Measurements from ENCODE around the gene POLR1G.

The POLR1G gene, protein sequence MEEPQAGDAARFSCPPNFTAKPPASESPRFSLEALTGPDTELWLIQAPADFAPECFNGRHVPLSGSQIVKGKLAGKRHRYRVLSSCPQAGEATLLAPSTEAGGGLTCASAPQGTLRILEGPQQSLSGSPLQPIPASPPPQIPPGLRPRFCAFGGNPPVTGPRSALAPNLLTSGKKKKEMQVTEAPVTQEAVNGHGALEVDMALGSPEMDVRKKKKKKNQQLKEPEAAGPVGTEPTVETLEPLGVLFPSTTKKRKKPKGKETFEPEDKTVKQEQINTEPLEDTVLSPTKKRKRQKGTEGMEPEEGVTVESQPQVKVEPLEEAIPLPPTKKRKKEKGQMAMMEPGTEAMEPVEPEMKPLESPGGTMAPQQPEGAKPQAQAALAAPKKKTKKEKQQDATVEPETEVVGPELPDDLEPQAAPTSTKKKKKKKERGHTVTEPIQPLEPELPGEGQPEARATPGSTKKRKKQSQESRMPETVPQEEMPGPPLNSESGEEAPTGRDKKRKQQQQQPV

DNA sequence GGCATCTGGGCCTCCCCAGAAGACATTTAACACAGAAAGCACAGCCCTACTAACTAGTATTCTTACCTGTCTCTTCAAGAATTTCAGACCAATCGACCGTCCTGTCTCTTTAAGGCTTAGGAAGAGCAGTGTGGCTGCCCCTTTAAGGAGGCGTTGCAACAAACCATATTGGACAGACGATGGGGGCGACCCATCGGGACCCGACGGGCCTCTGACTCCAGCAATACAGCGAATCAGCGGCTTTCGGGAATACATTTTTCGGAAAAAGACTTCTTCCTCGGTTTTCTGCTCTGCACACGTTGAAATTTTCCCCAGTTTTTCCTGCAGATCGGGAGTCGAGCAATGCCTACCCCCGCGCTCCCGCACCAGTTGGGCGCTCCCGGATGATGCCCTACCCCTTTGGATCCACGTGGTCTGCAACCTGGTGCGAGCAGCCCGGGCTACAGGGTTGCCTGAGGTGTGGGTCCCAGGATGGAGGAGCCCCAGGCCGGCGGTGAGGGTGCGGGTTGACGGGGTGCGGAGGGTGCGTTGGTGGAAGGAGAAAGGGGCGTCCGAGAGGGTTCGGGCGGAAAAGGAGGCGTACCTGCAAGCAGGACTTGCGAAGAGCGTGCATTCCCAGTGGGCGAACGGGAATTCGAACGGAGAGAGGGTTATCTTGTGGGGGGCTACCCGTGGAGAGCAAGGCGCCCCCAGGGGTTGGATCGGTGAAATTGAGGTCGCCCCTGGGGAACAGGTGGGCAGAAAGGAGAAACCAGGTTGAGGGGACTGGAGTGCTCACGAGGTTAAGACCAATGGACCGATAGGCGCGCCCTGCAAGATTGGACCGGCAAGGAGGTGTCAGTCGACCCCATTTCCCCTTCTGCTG lies at the start of gene POLR1G:
Gene POLR1G (plus strand): TSS at position 419 of the 865 bp plus-strand sequence. CDS start 53 bp downstream, at position 472.
- Histone ChIP-seq H3K27me3 (ENCODE audit: control insufficient read depth, low read length) (peaks cover 12% of the 10 kb centered on the region), H3K9me2 (replicated peaks; ENCODE audit: control insufficient read depth, low read length) (no peaks in the 10 kb centered on the region), H3K4me1 (ENCODE audit: control insufficient read depth, low read length) (peaks cover 52% of the 10 kb centered on the region), H3K36me3 (ENCODE audit: control insufficient read depth, low read length) (peaks cover 28% of the 10 kb centered on the region), H3K79me2 (ENCODE audit: control insufficient read depth, low read length) (peaks cover 31% of the 10 kb centered on the region), H3K4me3 (ENCODE audit: low read length) (peak within 1 kb of the TSS; percentile 95), H4K20me1 (ENCODE audit: control insufficient read depth, insufficient read depth, low read depth, low read length) (no peaks in the 10 kb centered on the region), H3K9me3 (ENCODE audit: control insufficient read depth, insufficient read depth, low read length) (no peaks in the 10 kb centered on the region), H3K27ac (ENCODE audit: low read depth, low read length) (peak within 1 kb of the TSS; percentile 83), H3F3A (ENCODE audit: control insufficient read depth, insufficient read depth) (peaks cover 12% of the 10 kb centered on the region; the same call in 1 of the 2 replicates), H3K4me2 (ENCODE audit: low read length) (peak within 1 kb of the TSS; percentile 91)
- no peak for TF ChIP-seq EZH2phosphoT487 (IDR thresholded peaks at IDR 0.05; ENCODE audit: borderline replicate concordance, low read length)
- TF ChIP-seq, protein P1, sequence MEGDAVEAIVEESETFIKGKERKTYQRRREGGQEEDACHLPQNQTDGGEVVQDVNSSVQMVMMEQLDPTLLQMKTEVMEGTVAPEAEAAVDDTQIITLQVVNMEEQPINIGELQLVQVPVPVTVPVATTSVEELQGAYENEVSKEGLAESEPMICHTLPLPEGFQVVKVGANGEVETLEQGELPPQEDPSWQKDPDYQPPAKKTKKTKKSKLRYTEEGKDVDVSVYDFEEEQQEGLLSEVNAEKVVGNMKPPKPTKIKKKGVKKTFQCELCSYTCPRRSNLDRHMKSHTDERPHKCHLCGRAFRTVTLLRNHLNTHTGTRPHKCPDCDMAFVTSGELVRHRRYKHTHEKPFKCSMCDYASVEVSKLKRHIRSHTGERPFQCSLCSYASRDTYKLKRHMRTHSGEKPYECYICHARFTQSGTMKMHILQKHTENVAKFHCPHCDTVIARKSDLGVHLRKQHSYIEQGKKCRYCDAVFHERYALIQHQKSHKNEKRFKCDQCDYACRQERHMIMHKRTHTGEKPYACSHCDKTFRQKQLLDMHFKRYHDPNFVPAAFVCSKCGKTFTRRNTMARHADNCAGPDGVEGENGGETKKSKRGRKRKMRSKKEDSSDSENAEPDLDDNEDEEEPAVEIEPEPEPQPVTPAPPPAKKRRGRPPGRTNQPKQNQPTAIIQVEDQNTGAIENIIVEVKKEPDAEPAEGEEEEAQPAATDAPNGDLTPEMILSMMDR (IDR thresholded peaks at IDR 0.05; ENCODE audit: low read depth, low read length, poor library complexity, severe bottlenecking): peak; percentile 22

DNA sequence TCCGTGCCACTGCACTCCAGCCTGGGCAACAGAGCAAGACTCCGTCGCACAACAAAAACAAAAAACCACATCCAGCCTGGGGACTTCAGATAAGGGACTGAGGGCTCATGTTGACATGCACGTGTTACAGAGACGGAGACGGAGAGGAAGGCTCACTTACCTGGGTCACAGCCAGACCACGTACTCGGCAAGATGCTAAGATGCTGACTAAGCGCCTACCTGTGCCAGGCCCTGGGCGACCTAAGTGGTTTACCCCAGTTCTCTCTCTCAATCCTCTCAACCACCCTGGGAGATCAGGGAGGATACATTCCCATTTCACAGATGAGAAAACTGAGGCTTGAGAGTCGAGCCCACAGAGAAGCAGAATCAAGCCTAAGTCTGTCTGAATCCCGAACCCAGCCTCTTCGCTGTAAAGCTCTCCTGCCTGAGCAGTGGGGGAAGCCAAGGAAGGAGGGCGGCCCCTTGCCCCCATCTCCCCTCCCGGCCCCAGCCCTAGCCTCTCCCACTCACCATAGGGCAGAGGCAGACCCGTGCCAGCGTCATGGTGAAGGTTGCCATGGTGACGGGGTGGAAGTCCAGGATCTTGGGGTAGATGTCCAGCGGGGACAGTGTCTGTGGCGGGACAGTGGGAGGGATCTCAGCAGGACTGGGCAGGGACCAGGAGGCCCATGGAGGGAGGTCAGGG lies 49.5 kb upstream of the POLR1G start:
- no peak overlapping the region for H3K4me2 ChIP-seq (ENCODE audit: low read length)
- H3K4me3 ChIP-seq (ENCODE audit: low read length): no peak overlapping the region
- H3K9me2 ChIP-seq (replicated peaks; ENCODE audit: control insufficient read depth, low read length): no peaks in the 10 kb centered on the region
- no peaks in the 10 kb centered on the region for H3K4me1 ChIP-seq (ENCODE audit: control insufficient read depth, low read length)
- no peaks in the 10 kb centered on the region for H3K27me3 ChIP-seq (ENCODE audit: control insufficient read depth, low read length)
- no peaks in the 10 kb centered on the region for H3K79me2 ChIP-seq (ENCODE audit: control insufficient read depth, low read length)
- peaks cover 20% of the 10 kb centered on the region for H3K36me3 ChIP-seq (ENCODE audit: control insufficient read depth, low read length)
- no peaks in the 10 kb centered on the region for H3F3A ChIP-seq (ENCODE audit: control insufficient read depth, insufficient read depth)
- H3K9me3 ChIP-seq (ENCODE audit: control insufficient read depth, insufficient read depth, low read length): no peaks in the 10 kb centered on the region
- H4K20me1 ChIP-seq (ENCODE audit: control insufficient read depth, insufficient read depth, low read depth, low read length): no peaks in the 10 kb centered on the region
- no peak overlapping the region for H3K27ac ChIP-seq (ENCODE audit: low read depth, low read length)
- TF ChIP-seq, protein P1 (IDR thresholded peaks at IDR 0.05; ENCODE audit: low read depth, low read length, poor library complexity, severe bottlenecking): no peak
- TF ChIP-seq EZH2phosphoT487 (IDR thresholded peaks at IDR 0.05; ENCODE audit: borderline replicate concordance, low read length): no peak

DNA sequence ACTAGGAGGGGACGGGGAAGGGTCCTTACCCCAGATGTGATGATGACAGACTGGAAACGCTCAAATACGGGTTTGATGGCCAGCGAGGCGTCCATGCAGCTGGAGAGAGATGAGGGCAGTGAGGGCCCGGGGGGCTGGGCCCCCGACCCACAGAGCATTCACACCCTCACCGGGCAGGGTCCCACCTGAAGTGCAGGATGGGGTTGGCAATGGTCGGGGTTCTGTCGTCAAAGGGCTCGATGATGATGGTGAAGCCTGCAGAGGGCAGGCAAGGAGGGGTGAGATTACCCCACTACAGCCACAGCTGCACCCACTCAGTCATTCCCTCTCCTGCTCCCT lies 49.0 kb upstream of the POLR1G start:
- Histone ChIP-seq H3K36me3 (ENCODE audit: control insufficient read depth, low read length) (peaks cover 20% of the 10 kb centered on the region), H3K27ac (ENCODE audit: low read depth, low read length) (no peak overlapping the region), H3K9me2 (replicated peaks; ENCODE audit: control insufficient read depth, low read length) (no peaks in the 10 kb centered on the region), H3K4me2 (ENCODE audit: low read length) (no peak overlapping the region), H3K9me3 (ENCODE audit: control insufficient read depth, insufficient read depth, low read length) (no peaks in the 10 kb centered on the region), H3F3A (ENCODE audit: control insufficient read depth, insufficient read depth) (no peaks in the 10 kb centered on the region), H3K79me2 (ENCODE audit: control insufficient read depth, low read length) (no peaks in the 10 kb centered on the region), H3K4me1 (ENCODE audit: control insufficient read depth, low read length) (no peaks in the 10 kb centered on the region), H3K27me3 (ENCODE audit: control insufficient read depth, low read length) (no peaks in the 10 kb centered on the region), H3K4me3 (ENCODE audit: low read length) (no peak overlapping the region), H4K20me1 (ENCODE audit: control insufficient read depth, insufficient read depth, low read depth, low read length) (no peaks in the 10 kb centered on the region)
- no peak for TF ChIP-seq EZH2phosphoT487 (IDR thresholded peaks at IDR 0.05; ENCODE audit: borderline replicate concordance, low read length)
- TF ChIP-seq, protein P1 (IDR thresholded peaks at IDR 0.05; ENCODE audit: low read depth, low read length, poor library complexity, severe bottlenecking): no peak
